GM21576 (cell line): Measurements from ENCODE around the gene ZNF316.
A peak's percentile ranks its signal among the peaks of the same experiment; 100 is the strongest.

Experiments
- ATAC-seq: cut with Tn5 transposase; IDR thresholded peaks from one replicate; pipeline ENCODE4 v1.9.1; 2021; ENCODE audit warnings: mild to moderate bottlenecking, moderate library complexity; ENCODE audit not compliant: unreplicated experiment

The ZNF316 gene

GRCh38 chr7:6636741-6637543 is at the start of gene ZNF316:
TSS of gene ZNF316 (plus strand) at chr7:6637318. CDS start at chr7:6642410, 5,092 bp downstream.
- peak; percentile 52 for ATAC-seq

- ATAC-seq = no peak
Observed at GRCh38 chr7:6588566-6588965, 48.6 kb upstream of the ZNF316 start.

- ATAC-seq = no peak
Observed at GRCh38 chr7:6589151-6589828, 47.8 kb upstream of the ZNF316 start.

- peak; percentile 85 for ATAC-seq
Observed at GRCh38 chr7:6589829-6590644, 47.1 kb upstream of the ZNF316 start, which contains the start of gene INTS15. TSS of gene INTS15 (plus strand) at chr7:6590021. CDS start at chr7:6590284, 263 bp downstream.

GRCh38 chr7:6590645-6591110 is 46.4 kb upstream of the ZNF316 start:
- ATAC-seq = peak; percentile 26

GRCh38 chr7:6600093-6600492 is 37.0 kb upstream of the ZNF316 start:
- ATAC-seq = no peak

GRCh38 chr7:6604458-6604857 is 32.7 kb upstream of the ZNF316 start:
- no peak for ATAC-seq

GRCh38 chr7:6606866-6607583 is 30.1 kb upstream of the ZNF316 start:
- no peak for ATAC-seq

GRCh38 chr7:6607651-6608051 is 29.5 kb upstream of the ZNF316 start:
- no peak for ATAC-seq

GRCh38 chr7:6608081-6608480 is 29.0 kb upstream of the ZNF316 start:
- no peak for ATAC-seq

GRCh38 chr7:6608794-6609193 is 28.3 kb upstream of the ZNF316 start:
- ATAC-seq = no peak

- ATAC-seq = no peak
Observed at GRCh38 chr7:6612819-6613218, 24.3 kb upstream of the ZNF316 start.

GRCh38 chr7:6613706-6614105 is 23.4 kb upstream of the ZNF316 start:
- no peak for ATAC-seq

GRCh38 chr7:6614953-6615722 is 22.0 kb upstream of the ZNF316 start, which contains the start of gene ZNF853:
TSS of gene ZNF853 (plus strand) at chr7:6615610. CDS start at chr7:6616175, 565 bp downstream.
- ATAC-seq = no peak

GRCh38 chr7:6615723-6616555 is 21.2 kb upstream of the ZNF316 start:
- ATAC-seq = no peak

GRCh38 chr7:6616854-6617643 is 20.1 kb upstream of the ZNF316 start:
- no peak for ATAC-seq

GRCh38 chr7:6618621-6619020 is 18.5 kb upstream of the ZNF316 start:
- no peak for ATAC-seq

GRCh38 chr7:6619961-6620360 is 17.2 kb upstream of the ZNF316 start:
- ATAC-seq = no peak
